Activated CD4-positive, alpha-beta memory T cell treated with anti-CD3 and anti-CD28 coated beads for 36 hours (primary cell): ENCODE results near the gene CYP21A2. TPM values are rescaled to one million over a fixed set of nuclear protein-coding genes. Genes with fewer than 3 reads are reported as not detected.
"Not testable (repeated sequence)": the region's sequence is repeated elsewhere in the genome, so short reads cannot be mapped to it uniquely, and the experiment has no call there.

Experiments
- CTCF ChIA-PET: fragments of 350-600 bp; sonication (Branson Sonifier 250); formaldehyde crosslinking; loops from one replicate; lab custom pipeline; 2021; ENCODE audit warnings: antibody characterized with exemption, inconsistent platforms; lab: Charles Lee
- POLR2A ChIA-PET: fragments of 350-600 bp; sonication (Branson Sonifier 250); formaldehyde crosslinking; loops from one replicate; lab custom pipeline; 2021; ENCODE audit warnings: antibody characterized with exemption; lab: Charles Lee
- DNase-seq: peaks from one replicate; pipeline ENCODE4 v3.0.0-alpha.2; 2020
- H3K27ac Mint-ChIP-seq: one replicate; pipeline ENCODE4 v1.8.0; 2021; ENCODE audit warnings: mixed read lengths
- H3K27me3 Mint-ChIP-seq: one replicate; pipeline ENCODE4 v1.8.0; 2021; ENCODE audit warnings: mixed read lengths
- H3K36me3 Mint-ChIP-seq: one replicate; pipeline ENCODE4 v1.8.0; 2021; ENCODE audit warnings: mixed read lengths
- H3K4me1 Mint-ChIP-seq: one replicate; pipeline ENCODE4 v1.8.0; 2021; ENCODE audit warnings: low read depth, mixed read lengths
- H3K4me3 Mint-ChIP-seq: one replicate; pipeline ENCODE4 v1.8.0; 2021; ENCODE audit warnings: mild to moderate bottlenecking, mixed read lengths
- H3K9me3 Mint-ChIP-seq: one replicate; pipeline ENCODE4 v1.8.0; 2021; ENCODE audit warnings: mixed read lengths
- intact Hi-C: fragments of 100-400 bp; cut with micrococcal nuclease; formaldehyde crosslinking; loops from one replicate; pipeline ENCODE4 v1.15.1; 2023
- total RNA-seq, 2 experiments: library from RNA; stranded (reverse); gene quantifications; one replicate each; pipeline ENCODE4 v1.2.3, GENCODE V29; 2021

Gene CYP21A2
- total RNA-seq, 2 experiments from 2014 or later: 0.24 TPM; not detected in 1

GRCh38 chr6:32008616-32009015, 29.6 kb upstream of the CYP21A2 start:
- DNase-seq, intact Hi-C loops, H3K4me1 Mint-ChIP-seq, H3K27ac Mint-ChIP-seq, H3K4me3 Mint-ChIP-seq, H3K27me3 Mint-ChIP-seq, CTCF ChIA-PET, POLR2A ChIA-PET, H3K36me3 Mint-ChIP-seq, H3K9me3 Mint-ChIP-seq: not testable (repeated sequence)

- H3K9me3 Mint-ChIP-seq, intact Hi-C loops, H3K36me3 Mint-ChIP-seq, H3K27ac Mint-ChIP-seq, H3K4me1 Mint-ChIP-seq, POLR2A ChIA-PET, H3K4me3 Mint-ChIP-seq, DNase-seq, CTCF ChIA-PET, H3K27me3 Mint-ChIP-seq: not testable (repeated sequence)
Measured at GRCh38 chr6:32009537-32009936, 28.7 kb upstream of the CYP21A2 start.

GRCh38 chr6:32010856-32011530, 27.2 kb upstream of the CYP21A2 start:
- H3K4me1 Mint-ChIP-seq, POLR2A ChIA-PET, H3K36me3 Mint-ChIP-seq, intact Hi-C loops, H3K9me3 Mint-ChIP-seq, CTCF ChIA-PET, H3K27ac Mint-ChIP-seq, DNase-seq, H3K4me3 Mint-ChIP-seq, H3K27me3 Mint-ChIP-seq: not testable (repeated sequence)

GRCh38 chr6:32012941-32013617, 25.1 kb upstream of the CYP21A2 start:
- H3K27me3 Mint-ChIP-seq, H3K9me3 Mint-ChIP-seq, DNase-seq: not testable (repeated sequence)

GRCh38 chr6:32013738-32014137, 24.5 kb upstream of the CYP21A2 start:
- POLR2A ChIA-PET, H3K9me3 Mint-ChIP-seq, H3K27me3 Mint-ChIP-seq, DNase-seq, CTCF ChIA-PET, H3K4me1 Mint-ChIP-seq, H3K4me3 Mint-ChIP-seq, intact Hi-C loops, H3K36me3 Mint-ChIP-seq, H3K27ac Mint-ChIP-seq: not testable (repeated sequence)

More at GRCh38 chr6:32012941-32013617, 25.1 kb upstream of the CYP21A2 start:
- CTCF ChIA-PET, H3K27ac Mint-ChIP-seq, intact Hi-C loops, POLR2A ChIA-PET, H3K36me3 Mint-ChIP-seq, H3K4me1 Mint-ChIP-seq, H3K4me3 Mint-ChIP-seq: not testable (repeated sequence)

- H3K36me3 Mint-ChIP-seq, POLR2A ChIA-PET, CTCF ChIA-PET, H3K9me3 Mint-ChIP-seq, intact Hi-C loops, H3K4me1 Mint-ChIP-seq, H3K27me3 Mint-ChIP-seq, DNase-seq, H3K4me3 Mint-ChIP-seq, H3K27ac Mint-ChIP-seq: not testable (repeated sequence)
Measured at GRCh38 chr6:32014547-32014946, 23.7 kb upstream of the CYP21A2 start, which contains the start of gene C4B. Gene C4B, plus strand, starts transcription at chr6:32014795. Its CDS starts 51 bp downstream, at chr6:32014846.

GRCh38 chr6:32022100-32022499, 16.1 kb upstream of the CYP21A2 start:
- H3K27ac Mint-ChIP-seq, H3K4me3 Mint-ChIP-seq, DNase-seq, H3K27me3 Mint-ChIP-seq, H3K9me3 Mint-ChIP-seq, POLR2A ChIA-PET, intact Hi-C loops, H3K36me3 Mint-ChIP-seq, CTCF ChIA-PET, H3K4me1 Mint-ChIP-seq: not testable (repeated sequence)

GRCh38 chr6:32028631-32029030, 9.6 kb upstream of the CYP21A2 start:
- H3K9me3 Mint-ChIP-seq, intact Hi-C loops, CTCF ChIA-PET, H3K36me3 Mint-ChIP-seq, POLR2A ChIA-PET, H3K27me3 Mint-ChIP-seq, H3K4me1 Mint-ChIP-seq, H3K27ac Mint-ChIP-seq, H3K4me3 Mint-ChIP-seq, DNase-seq: not testable (repeated sequence)

GRCh38 chr6:32029553-32029952, 8.7 kb upstream of the CYP21A2 start:
- CTCF ChIA-PET, H3K4me3 Mint-ChIP-seq, H3K27ac Mint-ChIP-seq, POLR2A ChIA-PET, H3K4me1 Mint-ChIP-seq, DNase-seq, H3K27me3 Mint-ChIP-seq, H3K36me3 Mint-ChIP-seq, intact Hi-C loops, H3K9me3 Mint-ChIP-seq: not testable (repeated sequence)

GRCh38 chr6:32035283-32036013, 2.8 kb upstream of the CYP21A2 start:
- H3K9me3 Mint-ChIP-seq, H3K4me3 Mint-ChIP-seq, H3K36me3 Mint-ChIP-seq, H3K27me3 Mint-ChIP-seq, DNase-seq, POLR2A ChIA-PET, H3K4me1 Mint-ChIP-seq, intact Hi-C loops, CTCF ChIA-PET, H3K27ac Mint-ChIP-seq: not testable (repeated sequence)

GRCh38 chr6:32037136-32037535, 1.1 kb upstream of the CYP21A2 start:
- H3K9me3 Mint-ChIP-seq, H3K4me3 Mint-ChIP-seq, H3K27me3 Mint-ChIP-seq, H3K27ac Mint-ChIP-seq, H3K4me1 Mint-ChIP-seq, POLR2A ChIA-PET, H3K36me3 Mint-ChIP-seq, intact Hi-C loops, DNase-seq, CTCF ChIA-PET: not testable (repeated sequence)

GRCh38 chr6:32038878-32039277, 663 bp downstream of the CYP21A2 start:
- H3K4me1 Mint-ChIP-seq, H3K36me3 Mint-ChIP-seq, H3K27ac Mint-ChIP-seq, H3K27me3 Mint-ChIP-seq, DNase-seq, CTCF ChIA-PET, H3K4me3 Mint-ChIP-seq, intact Hi-C loops, H3K9me3 Mint-ChIP-seq, POLR2A ChIA-PET: not testable (repeated sequence)
